MV-4-11 (cell line): Measurements from ENCODE around the gene EPHA3.
"Not testable (repeated sequence)": the region's sequence is repeated elsewhere in the genome, so short reads cannot be mapped to it uniquely, and the experiment has no call there.

Source experiments
- DNase-seq: peaks from one replicate; lab custom pipeline; 2025; lab: John Stamatoyannopoulos, UW

Gene EPHA3

GRCh38 chr3:89287902-89288508 lies 180.6 kb downstream of the EPHA3 start:
- no peak for DNase-seq

GRCh38 chr3:89289574-89290190 lies 182.3 kb downstream of the EPHA3 start:
- DNase-seq = no peak

GRCh38 chr3:89297199-89297598 lies 189.8 kb downstream of the EPHA3 start:
- DNase-seq = no peak

GRCh38 chr3:89300526-89300925 lies 193.1 kb downstream of the EPHA3 start:
- DNase-seq = no peak

- no peak for DNase-seq
Measured at GRCh38 chr3:89300981-89301380, 193.6 kb downstream of the EPHA3 start.

- no peak for DNase-seq
Measured at GRCh38 chr3:89303701-89304100, 196.3 kb downstream of the EPHA3 start.

- DNase-seq = no peak
Measured at GRCh38 chr3:89306540-89306939, 199.1 kb downstream of the EPHA3 start.

- DNase-seq = no peak
Measured at GRCh38 chr3:89311581-89311980, 204.2 kb downstream of the EPHA3 start.

- no peak for DNase-seq
Measured at GRCh38 chr3:89312141-89312540, 204.7 kb downstream of the EPHA3 start.

GRCh38 chr3:89314454-89315098 lies 207.2 kb downstream of the EPHA3 start:
- DNase-seq = no peak

- DNase-seq = no peak
Measured at GRCh38 chr3:89315750-89316470, 208.5 kb downstream of the EPHA3 start.

- no peak for DNase-seq
Measured at GRCh38 chr3:89320186-89320585, 212.8 kb downstream of the EPHA3 start.

- DNase-seq = no peak
Measured at GRCh38 chr3:89326997-89327396, 219.6 kb downstream of the EPHA3 start.

GRCh38 chr3:89332386-89332785 lies 225.0 kb downstream of the EPHA3 start:
- DNase-seq = no peak

- no peak for DNase-seq
Measured at GRCh38 chr3:89332793-89333192, 225.4 kb downstream of the EPHA3 start.

GRCh38 chr3:89335693-89336092 lies 228.3 kb downstream of the EPHA3 start:
- DNase-seq = no peak

- DNase-seq = no peak
Measured at GRCh38 chr3:89340408-89340807, 233.0 kb downstream of the EPHA3 start.

- DNase-seq = no peak
Measured at GRCh38 chr3:89344076-89344475, 236.7 kb downstream of the EPHA3 start.

GRCh38 chr3:89350935-89351334 lies 243.5 kb downstream of the EPHA3 start:
- not testable (repeated sequence) for DNase-seq

GRCh38 chr3:89353465-89353864 lies 246.0 kb downstream of the EPHA3 start:
- DNase-seq = no peak

GRCh38 chr3:89358281-89358680 lies 250.9 kb downstream of the EPHA3 start:
- no peak for DNase-seq

GRCh38 chr3:89360156-89360555 lies 252.7 kb downstream of the EPHA3 start:
- no peak for DNase-seq

- DNase-seq = no peak
Measured at GRCh38 chr3:89362496-89362895, 255.1 kb downstream of the EPHA3 start.
